Muscle layer of colon (tissue), 2 donors: ENCODE results near the gene CEP170B.

Experiments used
- H3K27ac ChIP-seq: one replicate; pipeline ENCODE4 v1.7.0; 2013; ENCODE audit warnings: low read depth, mild to moderate bottlenecking, low read length, moderate library complexity
- H3K27me3 ChIP-seq, 2 donors: one replicate each; pipeline ENCODE4 v1.7.0; 2013; ENCODE audit warnings: low read length in 2 of 2, mild to moderate bottlenecking in 2 of 2; ENCODE audit not compliant: insufficient read depth in 2 of 2, control insufficient read depth in 1 of 2
- H3K36me3 ChIP-seq: one replicate; pipeline ENCODE4 v1.7.0; 2013; ENCODE audit warnings: mild to moderate bottlenecking, low read length; ENCODE audit not compliant: insufficient read depth
- H3K4me1 ChIP-seq: one replicate; pipeline ENCODE4 v1.7.0; 2013; ENCODE audit warnings: mild to moderate bottlenecking, low read length; ENCODE audit not compliant: insufficient read depth
- H3K4me3 ChIP-seq, 2 donors: one replicate each; pipeline ENCODE4 v1.7.0; 2013; ENCODE audit warnings: low read length in 2 of 2, low read depth in 1 of 2, mild to moderate bottlenecking in 1 of 2, moderate library complexity in 1 of 2
- H3K9ac ChIP-seq: one replicate; pipeline ENCODE4 v1.7.0; 2013; ENCODE audit warnings: low read length
- H3K9me3 ChIP-seq: one replicate; pipeline ENCODE4 v1.7.0; 2013; ENCODE audit warnings: mild to moderate bottlenecking, low read length
- donor health status: abdominal sarcoma.
- donor health status: Adenocarcinoma of cecum.

CEP170B gene

GRCh38 chr14:104871145-104871655 is 6.1 kb downstream of the CEP170B start:
- Histone ChIP-seq H3K9ac (no peak overlapping the region), H3K27me3 (no peaks in the 10 kb centered on the region), H3K27ac (no peak overlapping the region), H3K4me3 (no peak overlapping the region), H3K9me3 (no peaks in the 10 kb centered on the region), H3K36me3 (no peaks in the 10 kb centered on the region), H3K4me1 (peaks cover 9% of the 10 kb centered on the region)

DNA sequence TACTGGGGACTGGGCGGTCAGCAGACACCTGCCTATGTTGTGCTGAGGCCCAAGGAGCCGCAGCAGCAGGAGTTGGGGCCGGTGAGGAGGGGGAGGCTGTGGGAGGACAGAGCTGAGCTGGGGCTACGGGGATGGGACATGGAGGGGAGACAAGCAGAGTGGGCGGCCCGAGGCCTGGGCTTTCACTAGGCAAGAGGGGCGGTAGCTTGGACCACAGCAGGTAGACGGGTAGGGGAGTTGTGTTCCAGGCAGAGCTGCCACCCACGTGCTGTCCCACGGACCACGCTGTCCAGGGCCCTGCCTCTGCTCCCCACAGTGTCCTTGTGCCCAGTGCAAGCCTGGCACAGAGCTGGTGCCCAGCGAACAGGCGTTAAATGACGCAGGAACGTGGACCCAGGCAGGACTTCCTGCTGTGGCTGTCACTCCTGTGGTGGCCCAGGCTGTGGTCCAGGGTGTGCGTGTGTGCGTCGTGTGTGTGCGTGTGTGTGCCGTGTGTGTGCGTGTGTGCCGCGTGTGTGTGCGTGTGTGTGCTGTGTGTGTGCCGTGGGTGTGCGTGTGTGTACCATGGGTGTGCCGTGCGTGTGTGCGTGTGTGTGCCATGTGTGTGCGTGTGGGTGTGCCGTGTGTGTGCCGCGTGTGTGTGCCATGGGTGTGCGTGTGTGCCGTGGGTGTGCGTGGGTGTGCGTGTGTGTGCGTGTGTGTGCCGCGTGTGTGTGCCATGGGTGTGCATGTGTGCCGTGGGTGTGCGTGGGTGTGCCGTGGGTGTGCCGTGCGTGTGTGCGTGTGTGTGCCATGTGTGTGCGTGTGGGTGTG is 6.8 kb downstream of the CEP170B start:
- Histone ChIP-seq H3K4me1 (peaks cover 3% of the 10 kb centered on the region), H3K27me3 (no peaks in the 10 kb centered on the region), H3K36me3 (no peaks in the 10 kb centered on the region), H3K27ac (no peak overlapping the region), H3K9me3 (no peaks in the 10 kb centered on the region), H3K4me3 (no peak overlapping the region), H3K9ac (no peak overlapping the region)

GRCh38 chr14:104872469-104873341 is 7.6 kb downstream of the CEP170B start:
- Histone ChIP-seq H3K9me3 (no peaks in the 10 kb centered on the region), H3K27me3 (no peaks in the 10 kb centered on the region), H3K27ac (no peak overlapping the region), H3K4me1 (no peaks in the 10 kb centered on the region), H3K9ac (no peak overlapping the region), H3K36me3 (no peaks in the 10 kb centered on the region), H3K4me3 (no peak overlapping the region)

GRCh38 chr14:104873380-104874055 is 8.4 kb downstream of the CEP170B start:
- Histone ChIP-seq H3K27ac (no peak overlapping the region), H3K9me3 (no peaks in the 10 kb centered on the region), H3K4me3 (no peak overlapping the region), H3K4me1 (no peaks in the 10 kb centered on the region), H3K27me3 (no peaks in the 10 kb centered on the region), H3K9ac (no peak overlapping the region), H3K36me3 (no peaks in the 10 kb centered on the region)

DNA sequence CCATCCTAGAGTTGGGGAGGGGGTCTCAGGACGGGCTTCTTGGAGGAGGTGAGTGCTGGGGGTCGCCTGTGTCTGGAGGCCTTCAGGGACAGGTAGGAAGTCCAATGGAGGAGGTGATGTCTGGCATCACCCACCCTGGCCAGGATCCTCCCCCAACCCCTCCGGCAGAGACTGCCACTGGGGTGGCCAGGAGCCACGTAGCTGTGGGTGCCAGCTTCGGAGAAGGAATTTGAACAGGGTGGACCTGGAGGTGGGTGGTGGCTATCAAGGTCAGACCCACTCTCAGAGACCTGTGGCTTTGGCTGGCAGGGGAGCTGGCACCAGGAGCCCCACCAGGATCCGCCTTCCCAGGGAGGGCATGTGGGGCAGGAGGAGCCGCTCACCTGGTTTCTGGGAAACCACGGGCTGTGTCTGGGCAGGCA is 9.1 kb downstream of the CEP170B start:
- Histone ChIP-seq H3K36me3 (no peaks in the 10 kb centered on the region), H3K9me3 (no peaks in the 10 kb centered on the region), H3K27me3 (no peaks in the 10 kb centered on the region), H3K4me1 (no peaks in the 10 kb centered on the region), H3K4me3 (no peak overlapping the region), H3K27ac (no peak overlapping the region), H3K9ac (no peak overlapping the region)

GRCh38 chr14:104874571-104875411 is 9.7 kb downstream of the CEP170B start:
- Histone ChIP-seq H3K9me3 (no peaks in the 10 kb centered on the region), H3K27me3 (no peaks in the 10 kb centered on the region), H3K9ac (no peak overlapping the region), H3K27ac (no peak overlapping the region), H3K36me3 (no peaks in the 10 kb centered on the region), H3K4me3 (no peak overlapping the region), H3K4me1 (no peaks in the 10 kb centered on the region)

DNA sequence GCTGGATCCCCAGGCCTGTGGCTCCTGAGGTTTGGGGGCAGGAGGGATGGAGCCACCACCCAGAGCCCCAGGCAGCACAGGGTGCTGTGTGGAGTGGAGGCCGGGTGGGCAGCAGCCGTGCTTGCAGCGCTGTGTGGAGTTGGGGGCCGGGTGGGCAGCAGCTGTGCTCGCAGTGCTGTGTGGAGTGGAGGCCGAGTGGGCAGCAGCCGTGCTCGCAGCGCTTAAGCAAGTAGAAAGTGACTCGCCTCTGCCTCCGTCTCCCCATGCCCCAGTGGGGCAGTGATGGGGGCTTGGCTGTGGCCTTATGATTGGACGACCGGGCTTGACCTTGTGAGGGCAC is 10.3 kb downstream of the CEP170B start:
- no peak overlapping the region for H3K9ac ChIP-seq
- H3K4me1 ChIP-seq = no peaks in the 10 kb centered on the region
- peaks cover 2% of the 10 kb centered on the region for H3K36me3 ChIP-seq
- no peak overlapping the region for H3K27ac ChIP-seq
- no peaks in the 10 kb centered on the region for H3K9me3 ChIP-seq
- no peak overlapping the region for H3K4me3 ChIP-seq
- H3K27me3 ChIP-seq = no peaks in the 10 kb centered on the region

DNA sequence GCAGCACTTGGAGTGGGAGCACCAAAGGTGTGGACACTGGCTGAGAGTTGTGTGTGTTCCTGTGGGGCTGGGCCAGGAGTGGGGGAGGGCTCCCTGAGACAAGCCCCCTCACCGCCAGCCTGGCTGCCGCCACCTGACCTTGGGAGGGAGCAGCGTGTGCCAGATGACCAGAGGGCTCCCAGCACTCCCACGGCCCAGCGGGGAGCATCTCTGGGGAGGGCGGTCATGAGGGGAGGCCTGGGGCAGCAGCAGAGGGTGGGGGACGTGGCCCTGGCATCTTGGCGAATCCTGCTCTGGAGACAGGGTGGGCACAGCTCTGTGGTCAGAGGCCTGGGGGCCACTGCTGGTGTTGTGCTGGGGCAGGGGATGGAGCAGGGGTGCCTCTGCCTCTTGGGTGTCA is 10.7 kb downstream of the CEP170B start:
- H3K4me3 ChIP-seq = no peak overlapping the region
- peaks cover 6% of the 10 kb centered on the region for H3K36me3 ChIP-seq
- no peak overlapping the region for H3K9ac ChIP-seq
- no peak overlapping the region for H3K27ac ChIP-seq
- no peaks in the 10 kb centered on the region for H3K27me3 ChIP-seq
- H3K9me3 ChIP-seq = no peaks in the 10 kb centered on the region
- no peaks in the 10 kb centered on the region for H3K4me1 ChIP-seq

GRCh38 chr14:104876251-104876699 is 11.2 kb downstream of the CEP170B start:
- H3K9ac ChIP-seq = no peak overlapping the region
- H3K36me3 ChIP-seq = peaks cover 8% of the 10 kb centered on the region
- H3K9me3 ChIP-seq = no peaks in the 10 kb centered on the region
- H3K4me1 ChIP-seq = no peaks in the 10 kb centered on the region
- H3K4me3 ChIP-seq = no peak overlapping the region
- H3K27me3 ChIP-seq = no peaks in the 10 kb centered on the region
- no peak overlapping the region for H3K27ac ChIP-seq

GRCh38 chr14:104877066-104877805 is 12.2 kb downstream of the CEP170B start:
- Histone ChIP-seq H3K4me1 (no peaks in the 10 kb centered on the region), H3K9me3 (no peaks in the 10 kb centered on the region), H3K27ac (no peak overlapping the region), H3K9ac (no peak overlapping the region), H3K36me3 (peaks cover 8% of the 10 kb centered on the region), H3K27me3 (no peaks in the 10 kb centered on the region), H3K4me3 (no peak overlapping the region)
